Measurements from ENCODE around the gene SLC25A34.

GRCh38 chr1:15696956-15697521 lies 39.0 kb upstream of the SLC25A34 start:
- TF ChIP-seq POLR2A (IDR thresholded peaks at IDR 0.05) (no peak), CTCF (IDR thresholded peaks at IDR 0.05) (no peak)

Data from lower leg skin (tissue), 3 donors.